OCI-LY3 (cell line): Measurements from ENCODE around the gene RNF220.

Experiments
- H2AFZ ChIP-seq: fragments of 200-600, 300-600 bp; shearing (Covaris generic); 2 replicates; pipeline ENCODE4 v1.6.0; 2014; ENCODE audit warnings: antibody characterized with exemption, low read depth, low read length
- H3K27ac ChIP-seq: fragments of 200-600, 300-600 bp; sonication (generic); 2 replicates; pipeline ENCODE4 v1.5.1; 2014; ENCODE audit warnings: mild to moderate bottlenecking, low read length, moderate library complexity, mixed read lengths
- H3K27me3 ChIP-seq: fragments of 200-600, 300-600 bp; sonication (generic); 2 replicates; pipeline ENCODE4 v1.6.1; 2014; ENCODE audit warnings: low read depth, low read length, mixed read lengths
- H3K36me3 ChIP-seq: fragments of 200-600, 300-600 bp; sonication (generic); replicated peaks from 2 replicates; pipeline ENCODE3; 2014; ENCODE audit warnings: low read depth, low read length, mixed read lengths
- H3K4me1 ChIP-seq: fragments of 300-600, 200-600 bp; sonication (generic); 2 replicates; pipeline ENCODE4 v1.6.1; 2014; ENCODE audit warnings: low read length, mixed read lengths
- H3K4me2 ChIP-seq: fragments of 200-600, 300-600 bp; sonication (generic); 2 replicates; pipeline ENCODE4 v1.6.1; 2014; ENCODE audit warnings: low read length, mixed read lengths
- H3K4me3 ChIP-seq: fragments of 300-600, 200-600 bp; sonication (generic); 2 replicates; pipeline ENCODE4 v1.5.1; 2014; ENCODE audit warnings: antibody characterized with exemption, mild to moderate bottlenecking, low read length, moderate library complexity
- H3K79me2 ChIP-seq: fragments of 300-600, 200-600 bp; shearing (Covaris generic); 2 replicates; pipeline ENCODE4 v1.6.1; 2014; ENCODE audit warnings: mild to moderate bottlenecking, low read length, mixed read lengths
- H3K9ac ChIP-seq: fragments of 300-600, 200-600 bp; shearing (Covaris generic); 2 replicates; pipeline ENCODE4 v1.6.0; 2014; ENCODE audit warnings: mild to moderate bottlenecking, low read length, moderate library complexity
- H3K9me3 ChIP-seq: fragments of 200-600, 300-600 bp; shearing (Covaris generic); 2 replicates; pipeline ENCODE4 v1.6.1; 2014; ENCODE audit warnings: low read length, mixed read lengths; ENCODE audit not compliant: insufficient read depth
- H4K20me1 ChIP-seq: fragments of 200-600, 300-600 bp; sonication (generic); 2 replicates; pipeline ENCODE4 v1.6.1; 2016; ENCODE audit warnings: low read length, mixed read lengths; ENCODE audit not compliant: insufficient read depth
- CTCF ChIP-seq: fragments of 200-600, 300-600 bp; sonication (generic); IDR thresholded peaks from 2 replicates; pipeline ENCODE4 v1.5.1; 2014; ENCODE audit warnings: antibody characterized with exemption, low read length, low read depth
- EZH2phosphoT487 ChIP-seq: fragments of 200-600 bp; shearing (Covaris generic); IDR thresholded peaks from 2 replicates; pipeline ENCODE4 v1.6.1; 2018; ENCODE audit warnings: antibody characterized with exemption, mixed run types, low read depth

Gene RNF220

DNA sequence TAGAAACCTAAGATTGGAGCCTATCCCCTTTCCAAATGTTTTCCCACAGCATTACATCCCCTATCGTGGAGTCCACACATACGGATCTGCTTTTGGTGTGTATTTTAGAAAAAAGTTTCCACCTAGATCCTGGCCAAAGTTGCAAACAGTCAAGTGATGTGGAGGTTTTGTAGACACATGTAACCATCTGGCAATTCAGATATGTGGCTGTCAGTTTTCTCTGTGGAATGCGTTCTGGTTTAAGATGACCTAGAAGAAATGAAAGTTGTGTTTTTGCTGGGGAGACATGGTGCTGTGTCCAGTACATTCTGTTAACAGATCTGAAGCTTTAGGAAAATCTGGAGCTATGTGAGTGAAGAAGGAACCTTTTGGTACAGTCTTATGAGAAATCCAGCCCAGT lies 14.8 kb downstream of the RNF220 start:
- Histone ChIP-seq H3K4me2 (no peak overlapping the region), H3K36me3 (no peaks in the 10 kb centered on the region), H2AFZ (no peak overlapping the region), H3K9ac (no peak overlapping the region), H3K4me3 (no peak overlapping the region), H3K4me1 (peaks cover 18% of the 10 kb centered on the region), H3K79me2 (no peaks in the 10 kb centered on the region), H3K27me3 (no peaks in the 10 kb centered on the region), H3K9me3 (no peaks in the 10 kb centered on the region), H3K27ac (no peak overlapping the region), H4K20me1 (no peaks in the 10 kb centered on the region)
- no peak for TF ChIP-seq EZH2phosphoT487
- TF ChIP-seq CTCF: no peak

DNA sequence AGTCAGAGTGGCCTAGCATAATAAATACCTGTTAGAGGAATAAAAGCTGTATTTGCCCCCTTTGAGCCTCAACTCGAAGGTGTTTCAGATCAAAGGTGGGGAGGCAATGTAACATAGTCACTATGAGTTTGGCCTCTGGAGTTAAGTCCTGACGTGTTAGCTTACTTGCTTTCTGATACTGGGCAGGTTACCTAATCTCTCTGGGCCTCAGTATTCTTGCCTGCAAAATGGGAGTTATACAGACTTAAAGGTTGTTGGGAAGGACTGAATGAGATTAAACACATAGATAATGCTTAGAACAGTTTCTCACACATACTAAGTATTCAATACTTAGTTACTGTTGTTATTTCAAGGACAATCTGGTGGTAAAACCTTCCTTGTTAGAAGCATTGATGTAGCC lies 15.5 kb downstream of the RNF220 start:
- Histone ChIP-seq H3K27ac (no peak overlapping the region), H2AFZ (no peak overlapping the region), H3K27me3 (no peaks in the 10 kb centered on the region), H3K79me2 (no peaks in the 10 kb centered on the region), H3K36me3 (no peaks in the 10 kb centered on the region), H3K9ac (no peak overlapping the region), H3K4me3 (no peak overlapping the region), H3K4me1 (peaks cover 24% of the 10 kb centered on the region), H3K9me3 (no peaks in the 10 kb centered on the region), H4K20me1 (no peaks in the 10 kb centered on the region), H3K4me2 (no peak overlapping the region)
- TF ChIP-seq EZH2phosphoT487 (no peak), CTCF (no peak)

DNA sequence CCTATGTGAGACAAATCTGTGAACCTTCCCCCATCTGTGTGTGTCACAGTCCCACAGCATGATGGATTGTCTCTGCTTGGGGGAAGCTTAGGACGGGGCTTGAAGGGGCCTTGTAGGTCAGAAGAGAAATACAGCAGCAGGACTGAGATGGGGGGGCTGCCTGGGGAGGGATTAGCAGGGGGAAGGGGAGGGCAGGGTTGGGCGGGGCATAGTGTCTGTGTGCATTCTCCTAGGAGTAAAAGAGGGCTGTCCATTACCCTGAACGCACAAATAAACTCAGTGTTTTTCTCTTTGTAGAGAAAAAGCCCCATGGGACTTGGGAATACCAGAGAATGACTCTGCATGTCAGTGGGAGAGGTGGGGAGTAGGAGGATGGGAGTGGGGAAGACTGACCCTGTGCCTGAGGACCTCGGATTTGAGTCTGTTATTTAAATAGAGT lies 16.4 kb downstream of the RNF220 start:
- Histone ChIP-seq H3K4me3 (no peak overlapping the region), H3K4me1 (peaks cover 31% of the 10 kb centered on the region), H3K9ac (no peak overlapping the region), H3K27ac (no peak overlapping the region), H3K79me2 (no peaks in the 10 kb centered on the region), H2AFZ (no peak overlapping the region), H3K36me3 (no peaks in the 10 kb centered on the region), H3K4me2 (no peak overlapping the region), H3K27me3 (no peaks in the 10 kb centered on the region), H3K9me3 (no peaks in the 10 kb centered on the region), H4K20me1 (no peaks in the 10 kb centered on the region)
- TF ChIP-seq CTCF: no peak
- TF ChIP-seq EZH2phosphoT487: no peak

DNA sequence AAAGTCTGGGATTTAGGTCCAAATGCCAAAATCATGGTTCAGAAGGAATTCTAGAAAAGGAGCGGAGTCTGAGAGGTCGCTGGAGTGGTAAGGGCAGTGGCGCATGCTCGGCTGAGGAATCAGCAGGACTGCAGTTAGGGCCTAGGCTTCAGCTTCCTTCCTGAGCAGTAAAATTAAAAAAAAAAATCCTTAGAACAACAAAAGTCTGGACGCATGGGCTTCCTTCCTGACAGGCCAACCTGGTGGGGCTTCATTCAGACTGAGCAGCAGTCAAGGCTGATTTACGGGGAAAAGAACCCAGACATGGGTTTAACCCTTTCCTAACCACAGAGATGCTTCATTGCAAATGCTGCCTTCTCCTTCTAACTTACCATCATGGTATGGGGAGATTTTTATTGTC lies 17.1 kb downstream of the RNF220 start:
- Histone ChIP-seq H3K9me3 (no peaks in the 10 kb centered on the region), H3K79me2 (no peaks in the 10 kb centered on the region), H3K4me3 (no peak overlapping the region), H3K36me3 (no peaks in the 10 kb centered on the region), H3K4me1 (peaks cover 31% of the 10 kb centered on the region), H3K9ac (no peak overlapping the region), H2AFZ (no peak overlapping the region), H3K4me2 (no peak overlapping the region), H3K27ac (no peak overlapping the region), H4K20me1 (no peaks in the 10 kb centered on the region), H3K27me3 (no peaks in the 10 kb centered on the region)
- TF ChIP-seq CTCF (no peak), EZH2phosphoT487 (no peak)
